ENCODE results near the gene AS3MT.

GRCh38 chr10:102865620-102866019, 3.6 kb upstream of the AS3MT start:
- TF ChIP-seq CTCF (conservative IDR thresholded peaks at IDR 0.05) (no peak), ZFX (IDR thresholded peaks at IDR 0.05) (no peak)

Measured in C4-2B (cell line).